H1 (cell line): ENCODE measurements around the gene SLC27A2. TPM values are rescaled to one million over a fixed set of nuclear protein-coding genes. Genes with fewer than 3 reads are reported as not detected.

Source experiments
- CHD7 ChIP-seq: fragments of 300-600 bp; sonication (generic); IDR thresholded peaks from 2 replicates; pipeline ENCODE4 v1.7.1; 2012; ENCODE audit warnings: low read length, moderate library complexity, mild to moderate bottlenecking, inconsistent platforms; ENCODE audit not compliant: insufficient replicate concordance
- EP300 ChIP-seq, 2 experiments: IDR thresholded peaks; 1 replicate in 1 of 2; 2 replicates in 1 of 2; pipeline ENCODE4 v1.6.1; 2011 to 2012; ENCODE audit warnings: low read depth in 2 of 2, low read length in 2 of 2, mild to moderate bottlenecking in 2 of 2, borderline replicate concordance in 1 of 2, inconsistent platforms in 1 of 2, moderate library complexity in 1 of 2
- POU5F1 ChIP-seq: IDR thresholded peaks from 2 replicates; pipeline ENCODE4 v1.6.1; 2011; ENCODE audit warnings: low read depth, mild to moderate bottlenecking, low read length, moderate library complexity
- SP2 ChIP-seq: IDR thresholded peaks from 2 replicates; pipeline ENCODE4 v1.6.1; 2012; ENCODE audit warnings: mild to moderate bottlenecking, low read length, inconsistent platforms
- polyA plus RNA-seq, 7 experiments: library from polyadenylated mRNA; depleted of rRNA in 3 of 7; stranded (reverse) in 5 of 7; unstranded in 2 of 7; fragments of >200 nt in 5 of 7; fragments of 200-250 nt in 2 of 7; gene quantifications; 1 replicate in 5 of 7; 2 replicates in 1 of 7; 4 replicates in 1 of 7; pipeline versions ENCODE4 v1.2.1 to v1.2.3, GENCODE V29; 2011 to 2013; ENCODE audit warnings: missing spikeins in 2 of 7, mixed read lengths in 2 of 7
- total RNA-seq: library from RNA; stranded (reverse); fragmentation: NEBNext Ultra II Directional; extraction: Animal tissue kit (Norgen Biotek cat#: 25700); gene quantifications from 2 replicates; pipeline ENCODE4 v1.2.1, GENCODE V29; 2021

Gene SLC27A2
- total and polyA plus RNA-seq, 2 of the 8 experiments (the other 6 are each of a cell fraction or from before 2014, with no cell fraction given), result 5.6 to 5.8 TPM

DNA sequence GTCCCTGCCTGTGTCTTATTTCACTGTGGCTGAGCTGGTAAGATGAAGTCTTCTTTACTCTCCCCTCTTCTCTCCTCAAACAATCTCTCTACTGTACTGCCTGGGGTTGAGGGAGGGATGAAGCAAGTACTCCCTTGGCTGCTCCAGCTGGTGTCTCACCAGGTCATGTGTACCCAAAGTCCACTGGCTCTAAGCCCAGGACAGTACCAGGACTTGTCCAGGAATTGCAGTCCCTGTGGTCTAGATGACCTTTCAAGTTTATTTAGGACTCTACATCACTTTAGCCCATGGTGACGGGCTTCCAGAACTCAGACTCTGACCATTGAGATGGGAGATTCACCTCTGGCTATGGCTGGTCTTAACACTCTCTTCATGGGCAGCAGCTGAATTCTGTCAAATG lies 17.5 kb upstream of the SLC27A2 start (continued):
- TF ChIP-seq CHD7, result no peak
- no peak for TF ChIP-seq POU5F1
- no peak for TF ChIP-seq SP2
- no peak for TF ChIP-seq EP300 (IDR thresholded peaks at IDR 0.05; ENCODE audit: borderline replicate concordance in 1 of 2, low read depth in 2 of 2, low read length in 2 of 2)
